GM23338 (cell line): Measurements from ENCODE around the gene PCDHGA1. TPM values are rescaled to one million over a fixed set of nuclear protein-coding genes. Genes with fewer than 3 reads are reported as not detected.

ENCODE experiments used
- ATAC-seq: fragments of 200-7000 bp; cut with Tn5 transposase; 3 replicates; pipeline ENCODE4 v1.9.1; 2020
- DNase-seq: peaks from one replicate; pipeline ENCODE4 v3.0.0-alpha.2; 2015; ENCODE audit warnings: low spot score
- H2AFZ ChIP-seq: fragments of 200-600 bp; sonication (generic); 2 replicates; pipeline ENCODE4 v1.8.0; 2016; ENCODE audit warnings: antibody characterized with exemption, mild to moderate bottlenecking, moderate library complexity
- H3F3A ChIP-seq: fragments of 200-600 bp; sonication (generic); replicated peaks from 2 replicates; pipeline ENCODE4 v1.8.0; 2017; ENCODE audit warnings: antibody characterized with exemption, mixed run types, low read depth
- H3K27ac ChIP-seq: fragments of 200-600 bp; sonication (generic); 2 replicates; pipeline ENCODE4 v1.6.1; 2016; ENCODE audit warnings: low read depth
- H3K27me3 ChIP-seq: fragments of 200-600 bp; sonication (generic); 2 replicates; pipeline ENCODE4 v1.8.0; 2016; ENCODE audit warnings: mild to moderate bottlenecking, mixed run types, moderate library complexity; ENCODE audit not compliant: insufficient read depth
- H3K36me3 ChIP-seq: fragments of 200-600 bp; sonication (generic); 2 replicates; pipeline ENCODE4 v1.8.0; 2016; ENCODE audit warnings: mild to moderate bottlenecking; ENCODE audit not compliant: insufficient read depth
- H3K4me1 ChIP-seq: fragments of 200-600 bp; sonication (generic); 2 replicates; pipeline ENCODE4 v1.8.0; 2016; ENCODE audit warnings: mild to moderate bottlenecking, moderate library complexity; ENCODE audit not compliant: insufficient read depth
- H3K4me2 ChIP-seq: fragments of 200-600 bp; sonication (generic); 2 replicates; pipeline ENCODE4 v1.7.1; 2017; ENCODE audit warnings: mixed run types
- H3K4me3 ChIP-seq: fragments of 200-600 bp; sonication (generic); 2 replicates; pipeline ENCODE4 v1.6.1; 2016; ENCODE audit warnings: mixed run types
- H3K79me2 ChIP-seq: fragments of 200-600 bp; sonication (generic); replicated peaks from 2 replicates; pipeline ENCODE4 v1.8.0; 2017; ENCODE audit warnings: mild to moderate bottlenecking; ENCODE audit not compliant: insufficient read depth
- H3K9me2 ChIP-seq: fragments of 200-600 bp; sonication (generic); 2 replicates; pipeline ENCODE4 v1.8.0; 2017; ENCODE audit not compliant: insufficient read depth
- H4K20me1 ChIP-seq: fragments of 200-600 bp; sonication (generic); replicated peaks from 2 replicates; pipeline ENCODE4 v1.8.0; 2017; ENCODE audit warnings: mild to moderate bottlenecking; ENCODE audit not compliant: insufficient read depth
- H3K27ac Mint-ChIP-seq: 2 replicates; pipeline ENCODE4 v1.8.0; 2020; ENCODE audit warnings: inconsistent platforms, mild to moderate bottlenecking, moderate library complexity, mixed read lengths
- H3K27me3 Mint-ChIP-seq: 3 replicates; pipeline ENCODE4 v1.8.0; 2022; ENCODE audit warnings: low read depth, mild to moderate bottlenecking, moderate library complexity, mixed read lengths, inconsistent platforms; ENCODE audit not compliant: insufficient read depth, poor library complexity
- H3K36me3 Mint-ChIP-seq: 3 replicates; pipeline ENCODE4 v1.8.0; 2021; ENCODE audit warnings: low read depth, mild to moderate bottlenecking, inconsistent platforms, moderate library complexity, mixed read lengths
- H3K4me1 Mint-ChIP-seq: 3 replicates; pipeline ENCODE4 v1.8.0; 2020; ENCODE audit warnings: mild to moderate bottlenecking, inconsistent platforms, mixed read lengths
- H3K4me3 Mint-ChIP-seq: 3 replicates; pipeline ENCODE4 v1.8.0; 2021; ENCODE audit warnings: moderate library complexity, mild to moderate bottlenecking, inconsistent platforms, mixed read lengths
- H3K9me3 Mint-ChIP-seq: 3 replicates; pipeline ENCODE4 v1.8.0; 2020; ENCODE audit warnings: moderate library complexity, mild to moderate bottlenecking, inconsistent platforms, mixed read lengths
- CREB1 ChIP-seq: fragments of 250-450 bp; sonication (Bioruptor Pico); IDR thresholded peaks from 2 replicates; pipeline ENCODE4 v1.5.0; 2020; ENCODE audit warnings: low read depth, mild to moderate bottlenecking, moderate library complexity
- ETS1 ChIP-seq: IDR thresholded peaks from 2 replicates; pipeline ENCODE4 v1.6.1; 2016; ENCODE audit warnings: antibody characterized with exemption
- EZH2 ChIP-seq: fragments of 200-600 bp; sonication (generic); IDR thresholded peaks from one replicate; pipeline ENCODE4 v1.8.0; 2017; ENCODE audit warnings: antibody characterized with exemption, mild to moderate bottlenecking, low read depth; ENCODE audit not compliant: unreplicated experiment
- EZH2phosphoT487 ChIP-seq: fragments of 200-600 bp; sonication (generic); IDR thresholded peaks from one replicate; pipeline ENCODE4 v1.8.1; 2018; ENCODE audit warnings: antibody characterized with exemption; ENCODE audit not compliant: unreplicated experiment
- JUNB ChIP-seq: IDR thresholded peaks from one replicate; pipeline ENCODE4 v1.6.1; 2016; ENCODE audit warnings: antibody characterized with exemption; ENCODE audit not compliant: unreplicated experiment
- NANOG ChIP-seq: IDR thresholded peaks from 2 replicates; pipeline ENCODE4 v1.6.1; 2016; ENCODE audit warnings: antibody characterized with exemption, borderline replicate concordance
- STAT1 ChIP-seq: IDR thresholded peaks from one replicate; pipeline ENCODE4 v1.6.1; 2016; ENCODE audit warnings: antibody characterized with exemption; ENCODE audit not compliant: unreplicated experiment
- ZNF331 ChIP-seq: fragments of 250-450 bp; sonication (Bioruptor Pico); IDR thresholded peaks from 2 replicates; pipeline ENCODE4 v1.5.0; 2020; ENCODE audit warnings: low read depth, mild to moderate bottlenecking, moderate library complexity
- ZNF462 ChIP-seq: fragments of 250-450 bp; sonication (Bioruptor Pico); IDR thresholded peaks from 2 replicates; pipeline ENCODE4 v1.5.0; 2020; ENCODE audit warnings: mild to moderate bottlenecking, moderate library complexity
- polyA plus RNA-seq: library from polyadenylated mRNA; unstranded; fragments of >200 nt; fragmentation: Nextera tagmentation; extraction: Ambion mirVana; gene quantifications from 2 replicates; pipeline ENCODE4 v1.2.1, GENCODE V29; 2016
- total RNA-seq: library from RNA; depleted of rRNA; stranded (reverse); fragments of >200 nt; shearing (Covaris generic); gene quantifications from 2 replicates; pipeline ENCODE4 v1.2.3, GENCODE V29; 2014

The PCDHGA1 gene
- total and polyA plus RNA-seq, 2 experiments from 2014 or later, result 0.39 to 1.7 TPM

GRCh38 chr5:141506381-141507155 lies 176.3 kb downstream of the PCDHGA1 start:
- Histone ChIP-seq H3K27me3 (no peaks in the 10 kb centered on the region), H2AFZ (no peak overlapping the region), H3K9me2 (no peaks in the 10 kb centered on the region), H3K4me2 (no peak overlapping the region), H3K36me3 (no peaks in the 10 kb centered on the region), H3K4me3 (no peak overlapping the region), H3F3A (no peaks in the 10 kb centered on the region), H3K27ac (no peak overlapping the region), H3K4me1 (peaks cover 19% of the 10 kb centered on the region), H4K20me1 (no peaks in the 10 kb centered on the region), H3K79me2 (no peaks in the 10 kb centered on the region)
- H3K27me3 Mint-ChIP-seq, result peaks cover 14% of the 10 kb centered on the region
- DNase-seq (no peak), ATAC-seq (no peak)
- H3K27ac Mint-ChIP-seq, result no peak overlapping the region
- TF ChIP-seq JUNB, result no peak
- no peak for TF ChIP-seq ZNF331 (CRISPR knock-in tag)
- no peak for TF ChIP-seq EZH2phosphoT487
- no peak for TF ChIP-seq ZNF462
- no peak for TF ChIP-seq ETS1
- TF ChIP-seq CREB1, result no peak
- TF ChIP-seq STAT1, result no peak
- no peak for TF ChIP-seq EZH2
- no peak for TF ChIP-seq NANOG
- H3K36me3 Mint-ChIP-seq, result peaks cover 18% of the 10 kb centered on the region
- H3K4me1 Mint-ChIP-seq, result peaks cover 32% of the 10 kb centered on the region
- no peak overlapping the region; the same call in 2 of the 3 replicates for H3K4me3 Mint-ChIP-seq
- H3K9me3 Mint-ChIP-seq, result no peaks in the 10 kb centered on the region
